Neuronal stem cell (in vitro differentiated cells): ENCODE data around the gene GNAT2.
A peak's percentile ranks its signal among the peaks of the same experiment; 100 is the strongest.

Experiments
- DNase-seq: peaks from one replicate; pipeline ENCODE4 v3.0.0-alpha.2; 2013; ENCODE audit warnings: low spot score
- H2AFZ ChIP-seq: one replicate; pipeline ENCODE4 v1.6.1; 2013; ENCODE audit warnings: mild to moderate bottlenecking, low read length, inconsistent platforms
- H2AK5ac ChIP-seq: 2 replicates; pipeline ENCODE4 v1.6.1; 2013; ENCODE audit warnings: low read depth, mild to moderate bottlenecking, inconsistent platforms, low read length, moderate library complexity, mixed read lengths
- H2BK120ac ChIP-seq: 2 replicates; pipeline ENCODE4 v1.6.1; 2013; ENCODE audit warnings: low read depth, mild to moderate bottlenecking, inconsistent platforms, low read length, moderate library complexity, mixed read lengths
- H2BK12ac ChIP-seq: one replicate; pipeline ENCODE4 v1.6.1; 2013; ENCODE audit warnings: low read length, inconsistent platforms
- H2BK15ac ChIP-seq: 2 replicates; pipeline ENCODE4 v1.6.1; 2013; ENCODE audit warnings: mild to moderate bottlenecking, low read length, inconsistent platforms, mixed read lengths
- H2BK5ac ChIP-seq: one replicate; pipeline ENCODE4 v1.6.1; 2013; ENCODE audit warnings: inconsistent platforms, mild to moderate bottlenecking, low read length, moderate library complexity
- H3K14ac ChIP-seq: one replicate; pipeline ENCODE4 v1.6.1; 2013; ENCODE audit warnings: low read length, inconsistent platforms
- H3K18ac ChIP-seq: 2 replicates; pipeline ENCODE4 v1.6.1; 2013; ENCODE audit warnings: low read length, inconsistent platforms
- H3K23ac ChIP-seq: 2 replicates; pipeline ENCODE4 v1.6.1; 2013; ENCODE audit warnings: low read depth, mild to moderate bottlenecking, mixed read lengths, low read length, inconsistent platforms; ENCODE audit not compliant: poor library complexity
- H3K27ac ChIP-seq: replicated peaks from 3 replicates; pipeline ENCODE4 v1.5.1; 2013; ENCODE audit warnings: low read length, inconsistent platforms
- H3K27me3 ChIP-seq, 3 experiments: 2 replicates each; pipeline ENCODE4 v1.6.1; 2013; ENCODE audit warnings: low read length in 3 of 3, mild to moderate bottlenecking in 2 of 3, inconsistent platforms in 1 of 3, low read depth in 1 of 3, mixed read lengths in 1 of 3, moderate library complexity in 1 of 3; ENCODE audit not compliant: control insufficient read depth in 3 of 3, insufficient read depth in 3 of 3
- H3K36me3 ChIP-seq, 2 donors: replicated peaks in 1 of 2; 2 replicates each; pipeline ENCODE4 v1.6.1; 2013; ENCODE audit warnings: low read length in 2 of 2; ENCODE audit not compliant: control insufficient read depth in 2 of 2, insufficient read depth in 2 of 2
- H3K4ac ChIP-seq: 2 replicates; pipeline ENCODE4 v1.6.1; 2013; ENCODE audit warnings: inconsistent platforms, mild to moderate bottlenecking, low read length, moderate library complexity
- H3K4me1 ChIP-seq, 2 donors: 1 replicate in 1 of 2; 2 replicates in 1 of 2; pipeline ENCODE4 v1.6.1; 2013; ENCODE audit warnings: low read length in 2 of 2, low read depth in 1 of 2; ENCODE audit not compliant: control insufficient read depth in 2 of 2, insufficient read depth in 1 of 2
- H3K4me2 ChIP-seq: one replicate; pipeline ENCODE4 v1.6.1; 2013; ENCODE audit warnings: mild to moderate bottlenecking, low read length, inconsistent platforms; ENCODE audit not compliant: insufficient read depth, poor library complexity, severe bottlenecking
- H3K4me3 ChIP-seq, 2 donors: 2 replicates each; pipeline ENCODE4 v1.5.1; 2013; ENCODE audit warnings: low read length in 2 of 2, mild to moderate bottlenecking in 2 of 2, inconsistent platforms in 1 of 2, moderate library complexity in 1 of 2
- H3K79me1 ChIP-seq: one replicate; pipeline ENCODE4 v1.6.1; 2013; ENCODE audit warnings: low read depth, mild to moderate bottlenecking, inconsistent platforms, low read length, moderate library complexity
- H3K9ac ChIP-seq: one replicate; pipeline ENCODE4 v1.6.1; 2013; ENCODE audit warnings: mild to moderate bottlenecking, low read depth, low read length, inconsistent platforms; ENCODE audit not compliant: poor library complexity
- H3K9me3 ChIP-seq, 2 donors: replicated peaks in 1 of 2; 2 replicates each; pipeline versions ENCODE3 to v1.6.1; 2013; ENCODE audit warnings: low read length in 2 of 2, mild to moderate bottlenecking in 2 of 2, inconsistent platforms in 1 of 2, low read depth in 1 of 2, mixed read lengths in 1 of 2, moderate library complexity in 1 of 2; ENCODE audit not compliant: control insufficient read depth in 2 of 2, insufficient read depth in 1 of 2
- H4K8ac ChIP-seq: one replicate; pipeline ENCODE4 v1.6.1; 2013; ENCODE audit warnings: low read depth, mild to moderate bottlenecking, inconsistent platforms, low read length, moderate library complexity
- H4K91ac ChIP-seq: one replicate; pipeline ENCODE4 v1.6.1; 2013; ENCODE audit warnings: low read length, low read depth, mild to moderate bottlenecking, inconsistent platforms; ENCODE audit not compliant: poor library complexity
- WGBS, 2 donors: extraction: QIAGEN DNeasy Blood & Tissue Kit; methylation state at CpG; one replicate each; pipeline ENCODE4 v1.1.7; 2013; ENCODE audit warnings: missing lambda C conversion rate in 2 of 2, mixed read lengths in 1 of 2; ENCODE audit not compliant: insufficient read length in 2 of 2, insufficient replicate concordance in 1 of 2; ENCODE audit errors: extremely low coverage in 2 of 2; 5-methylcytosine and 5-hydroxymethylcytosine counted together

GNAT2 gene

GRCh38 chr1:109621379-109622136, 2.1 kb upstream of the GNAT2 start:
- no peak overlapping the region for H2BK5ac ChIP-seq
- DNase-seq = no peak
- no peaks in the 10 kb centered on the region for H3K27me3 ChIP-seq
- no peak overlapping the region for H4K8ac ChIP-seq
- no peak overlapping the region for H4K91ac ChIP-seq
- H3K79me1 ChIP-seq = peaks cover 16% of the 10 kb centered on the region
- peaks cover 0 to 15% of the 10 kb centered on the region in 2 donors for H3K36me3 ChIP-seq
- WGBS, 2 donors = no CpG with 5 or more reads among the region's 13 CpGs
- H3K9me3 ChIP-seq = no peaks in the 10 kb centered on the region
- peak overlapping the region; percentile 82 to 87 for H3K4me3 ChIP-seq
- no peak overlapping the region for H3K14ac ChIP-seq
- no peak overlapping the region for H2BK120ac ChIP-seq
- peaks cover 24 to 49% of the 10 kb centered on the region in 2 donors for H3K4me1 ChIP-seq
- peak overlapping the region; percentile 94 for H3K4me2 ChIP-seq
- H3K18ac ChIP-seq = peak overlapping the region; percentile 80
- peak overlapping the region; percentile 77 for H3K9ac ChIP-seq
- H2AK5ac ChIP-seq = no peak overlapping the region
- H3K23ac ChIP-seq = no peak overlapping the region
- H3K4ac ChIP-seq = no peak overlapping the region
- no peak overlapping the region for H2BK15ac ChIP-seq
- H3K27ac ChIP-seq = no peak overlapping the region
- H2BK12ac ChIP-seq = no peak overlapping the region
- H2AFZ ChIP-seq = peak overlapping the region; percentile 93

- Histone ChIP-seq H3K9ac (peak overlapping the region; percentile 77), H3K23ac (no peak overlapping the region), H2BK15ac (no peak overlapping the region), H3K14ac (no peak overlapping the region), H2AK5ac (no peak overlapping the region), H3K27me3 (no peaks in the 10 kb centered on the region), H3K9me3 (no peaks in the 10 kb centered on the region), H3K36me3 (peaks cover 0 to 8% of the 10 kb centered on the region in 2 donors), H3K27ac (peak overlapping the region; percentile 63), H4K8ac (no peak overlapping the region), H2BK12ac (no peak overlapping the region), H3K4me2 (peak overlapping the region; percentile 94), H3K4me1 (peaks cover 24 to 56% of the 10 kb centered on the region in 2 donors), H2AFZ (peak overlapping the region; percentile 93), H3K18ac (peak overlapping the region; percentile 80), H3K79me1 (peaks cover 16% of the 10 kb centered on the region), H3K4me3 (peak overlapping the region; percentile 82 to 87), H4K91ac (no peak overlapping the region), H3K4ac (no peak overlapping the region), H2BK120ac (no peak overlapping the region), H2BK5ac (no peak overlapping the region)
- no CpG with 5 or more reads among the region's 18 CpGs for WGBS, 2 donors
- DNase-seq = peak; percentile 74
Measured at GRCh38 chr1:109620841-109621286, 1.4 kb upstream of the GNAT2 start.

- Histone ChIP-seq H2BK12ac (no peak overlapping the region), H3K79me1 (peaks cover 14% of the 10 kb centered on the region), H4K8ac (no peak overlapping the region), H3K4me1 (peaks cover 24 to 56% of the 10 kb centered on the region in 2 donors), H3K14ac (peak overlapping the region; percentile 5), H3K4ac (no peak overlapping the region), H3K4me3 (peak overlapping the region; percentile 82 to 87), H2AFZ (peak overlapping the region; percentile 93), H3K9ac (peak overlapping the region; percentile 74), H3K4me2 (peak overlapping the region; percentile 94), H2BK5ac (no peak overlapping the region), H2BK120ac (no peak overlapping the region), H4K91ac (no peak overlapping the region), H3K27me3 (no peaks in the 10 kb centered on the region), H2BK15ac (no peak overlapping the region), H3K9me3 (no peaks in the 10 kb centered on the region), H3K18ac (peak overlapping the region; percentile 74), H3K36me3 (peaks cover 0 to 3% of the 10 kb centered on the region in 2 donors), H3K27ac (peak overlapping the region; percentile 63), H3K23ac (no peak overlapping the region), H2AK5ac (no peak overlapping the region)
- DNase-seq = no peak
- WGBS, 2 donors = no CpG with 5 or more reads among the region's 9 CpGs
Measured at GRCh38 chr1:109620401-109620791, 980 bp upstream of the GNAT2 start.

DNA sequence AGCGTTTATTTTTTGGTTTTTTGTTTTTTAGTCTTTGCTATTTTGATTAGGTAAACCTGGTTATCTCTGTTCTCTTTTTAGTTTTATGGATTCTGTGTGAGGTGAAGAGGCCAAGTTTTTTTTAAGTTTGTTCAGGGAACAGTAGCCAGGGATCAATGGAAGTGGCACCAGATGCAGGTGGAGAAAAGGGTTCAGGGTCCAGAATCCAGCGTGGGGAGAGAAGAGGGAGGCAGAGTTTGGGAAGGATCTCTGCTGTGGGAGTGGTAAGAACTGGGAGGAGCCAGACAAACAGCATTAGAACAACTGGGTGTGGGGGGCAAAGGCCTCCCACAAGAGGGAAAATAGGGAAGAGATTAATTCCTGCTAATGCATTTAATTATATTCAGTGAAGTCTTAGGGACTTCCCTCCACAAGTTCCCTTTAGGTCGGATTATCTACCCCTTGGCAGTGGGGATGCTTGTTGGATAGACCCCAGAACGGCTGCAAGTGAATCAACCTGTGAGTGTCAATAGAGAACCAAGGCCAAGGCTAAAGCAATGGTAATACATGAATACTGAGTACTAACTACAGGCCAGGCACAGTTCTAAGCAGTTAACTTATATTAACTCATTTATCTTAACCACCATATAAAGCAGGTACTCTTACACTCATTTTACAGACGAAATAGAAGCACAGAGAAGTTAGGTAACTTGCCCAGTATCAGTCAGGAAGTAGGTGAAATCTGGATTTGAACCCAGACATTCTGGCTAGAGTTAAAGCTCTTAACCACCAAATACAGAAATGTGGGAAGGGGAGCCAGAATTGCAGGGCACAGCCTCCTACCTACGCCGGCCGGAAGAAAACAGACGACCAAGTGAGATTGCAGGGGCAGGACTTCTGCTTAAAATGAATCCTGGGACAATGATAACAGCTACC, 498 bp downstream of the GNAT2 start:
- DNase-seq = no peak
- Histone ChIP-seq H2BK15ac (no peak overlapping the region), H4K8ac (no peak overlapping the region), H2BK5ac (no peak overlapping the region), H3K27me3 (no peaks in the 10 kb centered on the region), H3K18ac (peak overlapping the region; percentile 11), H3K4me1 (peaks cover 19 to 54% of the 10 kb centered on the region in 2 donors), H3K79me1 (peaks cover 9% of the 10 kb centered on the region), H3K14ac (no peak overlapping the region), H3K4ac (no peak overlapping the region), H2BK120ac (no peak overlapping the region), H2AK5ac (no peak overlapping the region), H3K4me2 (peak overlapping the region; percentile 94), H3K36me3 (no peaks in the 10 kb centered on the region), H2BK12ac (no peak overlapping the region), H3K4me3 (peak overlapping the region; percentile 63 to 82), H3K9me3 (no peaks in the 10 kb centered on the region), H2AFZ (peak overlapping the region; percentile 93), H3K9ac (no peak overlapping the region), H4K91ac (no peak overlapping the region), H3K27ac (no peak overlapping the region), H3K23ac (no peak overlapping the region)
- WGBS, 2 donors = no CpG with 5 or more reads among the region's 9 CpGs
